GM21447 (cell line): ENCODE results near the gene LILRA1.
"Not testable (repeated sequence)": the region's sequence is repeated elsewhere in the genome, so short reads cannot be mapped to it uniquely, and the experiment has no call there.

Experiments
- ATAC-seq: cut with Tn5 transposase; IDR thresholded peaks from one replicate; pipeline ENCODE4 v1.9.1; 2021; ENCODE audit not compliant: unreplicated experiment

LILRA1 gene

DNA sequence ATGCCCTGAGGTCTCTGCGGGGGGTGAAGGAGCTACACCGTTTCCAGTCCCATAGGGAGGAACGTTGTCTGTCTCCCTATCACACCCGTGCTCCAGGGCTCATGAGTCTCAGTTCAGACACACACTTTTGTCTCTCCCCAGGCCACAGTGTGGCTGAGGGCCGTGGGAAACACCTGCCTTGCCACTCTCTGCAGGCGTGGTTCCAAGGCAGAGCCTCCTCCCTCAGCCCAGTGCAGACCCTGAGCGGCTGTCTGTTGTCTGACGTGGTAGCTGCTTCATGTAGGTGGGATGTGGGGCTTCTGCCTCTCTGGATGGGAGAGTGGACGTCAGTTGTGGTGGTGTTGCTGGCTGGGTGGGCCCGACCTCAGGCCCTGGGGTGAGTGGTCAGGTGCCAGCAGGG lies 30.8 kb downstream of the LILRA1 start:
- not testable (repeated sequence) for ATAC-seq

GRCh38 chr19:54624934-54625730 lies 31.7 kb downstream of the LILRA1 start:
- peak; percentile 48 for ATAC-seq

DNA sequence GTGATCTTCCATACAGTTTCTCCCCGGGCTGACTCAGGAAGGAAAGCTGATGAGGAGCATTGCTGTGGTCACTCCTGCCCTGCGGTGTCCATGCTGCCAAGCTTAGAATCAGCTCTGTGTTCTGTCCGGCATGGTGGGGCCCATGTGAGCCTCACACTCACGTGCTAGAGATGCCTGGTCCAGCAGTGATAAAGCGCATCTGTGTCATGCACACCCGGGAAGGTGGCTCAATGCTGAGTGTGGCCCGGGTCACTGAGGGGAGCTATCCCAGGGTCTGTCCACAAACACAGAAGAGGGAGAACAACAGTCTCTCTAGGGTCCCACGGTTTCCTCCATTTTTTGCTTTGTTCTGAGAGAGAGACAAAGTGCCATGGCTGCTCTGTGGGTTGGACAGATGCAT lies 33.3 kb downstream of the LILRA1 start:
- no peak for ATAC-seq

DNA sequence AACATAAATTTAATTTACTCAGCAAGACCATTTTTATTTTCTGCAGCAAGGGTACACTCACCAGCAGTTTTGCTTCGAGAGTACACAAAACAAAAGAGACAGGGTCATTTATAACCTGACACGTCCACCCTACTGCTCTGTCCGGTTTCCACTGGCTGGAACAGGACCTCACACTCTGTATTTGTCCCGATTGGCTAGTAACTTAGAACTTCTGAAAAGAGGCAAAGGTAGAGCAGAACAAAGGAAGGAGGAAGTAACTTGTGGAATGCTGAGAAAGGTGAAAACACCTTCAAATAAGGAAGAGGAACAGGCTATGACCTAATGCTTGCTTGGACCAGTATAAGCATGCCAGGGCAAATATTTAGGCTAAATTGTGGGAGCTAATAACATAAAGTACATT lies 34.5 kb downstream of the LILRA1 start:
- not testable (repeated sequence) for ATAC-seq

DNA sequence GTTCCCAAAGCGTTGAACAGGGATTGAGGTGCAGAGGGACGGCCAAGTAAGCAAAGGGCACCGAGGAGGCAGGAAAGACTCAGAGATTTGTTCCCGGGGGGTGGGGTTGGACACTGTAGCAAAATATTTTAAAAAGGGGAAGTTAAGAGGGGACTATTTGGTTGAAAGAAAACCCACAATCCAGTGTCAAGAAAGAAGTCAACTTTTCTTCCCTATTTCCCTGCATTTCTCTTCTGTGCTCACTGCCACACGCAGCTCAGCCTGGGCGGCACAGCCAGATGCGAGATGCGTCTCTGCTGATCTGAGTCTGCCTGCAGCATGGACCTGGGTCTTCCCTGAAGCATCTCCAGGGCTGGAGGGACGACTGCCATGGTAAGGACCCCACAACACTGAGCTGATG lies 36.8 kb downstream of the LILRA1 start, which contains the start of gene LILRB1:
LILRB1 (plus strand) TSS at position 223 of the 400 bp plus-strand sequence. CDS start 590 bp downstream, outside the sequence.
- ATAC-seq: not testable (repeated sequence)

- no peak for ATAC-seq
Measured at GRCh38 chr19:54630782-54631181, 37.4 kb downstream of the LILRA1 start.

- ATAC-seq: not testable (repeated sequence)
Measured at GRCh38 chr19:54631489-54632337, 38.3 kb downstream of the LILRA1 start.

GRCh38 chr19:54632517-54632916 lies 39.1 kb downstream of the LILRA1 start:
- ATAC-seq: not testable (repeated sequence)

- ATAC-seq: no peak
Measured at GRCh38 chr19:54633401-54633800, 40.0 kb downstream of the LILRA1 start.

- ATAC-seq: not testable (repeated sequence)
Measured at GRCh38 chr19:54636081-54636480, 42.6 kb downstream of the LILRA1 start.

DNA sequence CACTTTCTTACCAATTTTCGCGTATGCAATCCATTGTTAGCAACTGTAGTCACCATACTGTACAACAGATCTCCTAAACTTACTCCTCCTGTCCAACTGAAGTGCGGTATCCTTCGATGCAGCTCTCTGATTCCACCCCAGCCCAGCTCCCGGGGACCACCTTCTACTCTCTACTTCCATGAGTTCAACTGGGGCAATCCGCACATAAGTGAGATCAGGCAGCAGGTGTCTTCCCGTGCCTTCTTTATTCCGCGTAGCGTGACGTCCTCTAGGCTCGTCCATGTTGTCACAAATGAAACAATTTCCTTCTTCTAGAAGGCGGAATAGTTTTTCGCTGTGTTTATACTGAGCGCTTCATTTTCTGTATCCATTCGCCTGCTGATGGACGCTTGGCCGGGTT lies 45.3 kb downstream of the LILRA1 start:
- no peak for ATAC-seq

GRCh38 chr19:54642953-54643352 lies 49.5 kb downstream of the LILRA1 start:
- not testable (repeated sequence) for ATAC-seq

DNA sequence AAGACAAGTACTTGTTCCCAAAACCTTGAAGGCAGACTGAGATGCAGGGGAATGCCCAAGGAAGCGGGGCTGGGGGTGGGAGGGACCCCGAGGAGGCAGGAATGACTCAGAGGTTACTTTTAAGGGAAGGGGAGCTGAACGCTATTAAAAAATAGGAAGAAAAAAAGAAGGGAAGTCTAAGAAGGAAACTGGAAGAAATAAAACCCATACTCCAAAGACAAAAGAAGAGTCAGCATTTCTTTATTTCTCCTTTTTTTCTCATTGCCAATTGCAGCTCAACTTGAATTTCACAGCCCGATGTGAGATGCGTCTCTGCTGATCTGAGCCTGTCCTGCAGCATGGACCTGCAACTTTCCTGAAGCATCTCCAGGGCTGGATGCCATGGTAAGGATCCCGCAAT lies 50.2 kb downstream of the LILRA1 start:
- not testable (repeated sequence) for ATAC-seq

DNA sequence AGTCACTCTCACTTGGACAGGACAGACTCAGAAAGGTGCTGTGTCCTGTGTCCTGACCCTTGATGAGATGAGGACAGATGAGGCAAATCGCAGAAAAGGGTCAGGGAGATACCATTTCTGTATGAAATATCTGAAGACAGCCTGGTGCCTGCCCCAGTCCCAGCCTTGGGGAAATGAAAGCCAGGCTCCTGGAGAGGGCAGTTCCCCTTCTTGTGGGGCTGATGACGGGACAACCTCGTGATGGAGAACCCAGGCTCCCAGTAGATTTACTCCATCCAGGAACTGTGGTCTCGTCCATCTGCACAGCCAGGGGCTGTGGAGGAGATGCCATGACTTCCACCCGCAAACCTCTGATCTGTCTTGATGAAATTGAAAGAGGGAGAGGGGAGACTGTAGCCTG lies 50.6 kb downstream of the LILRA1 start:
- ATAC-seq: no peak

DNA sequence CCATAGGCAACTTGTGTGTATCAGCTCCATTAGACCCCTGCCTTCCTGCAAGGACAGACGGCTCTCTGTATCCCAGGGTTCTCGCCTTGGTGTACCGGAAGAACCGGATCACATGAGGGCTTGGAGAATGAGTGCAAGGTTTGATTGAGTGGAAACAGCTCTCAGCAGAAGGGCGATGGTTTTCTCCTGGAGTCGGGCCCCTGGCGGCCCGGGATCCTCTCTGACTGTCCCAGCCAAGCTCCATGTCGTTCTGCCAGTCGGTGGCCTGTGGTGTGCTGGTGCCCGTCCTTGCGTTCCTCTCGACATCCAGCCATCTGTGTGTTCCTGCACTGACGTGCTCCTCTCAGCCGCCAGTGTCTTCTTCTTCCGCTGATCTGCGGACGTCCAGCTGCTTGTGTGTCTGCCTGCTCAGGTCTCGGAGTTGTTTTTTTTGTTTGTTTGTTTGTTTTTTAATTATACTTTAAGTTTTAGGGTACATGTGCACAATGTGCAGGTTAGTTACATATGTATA lies 53.0 kb downstream of the LILRA1 start:
- ATAC-seq: no peak

- ATAC-seq: no peak
Measured at GRCh38 chr19:54648129-54648528, 54.7 kb downstream of the LILRA1 start.

DNA sequence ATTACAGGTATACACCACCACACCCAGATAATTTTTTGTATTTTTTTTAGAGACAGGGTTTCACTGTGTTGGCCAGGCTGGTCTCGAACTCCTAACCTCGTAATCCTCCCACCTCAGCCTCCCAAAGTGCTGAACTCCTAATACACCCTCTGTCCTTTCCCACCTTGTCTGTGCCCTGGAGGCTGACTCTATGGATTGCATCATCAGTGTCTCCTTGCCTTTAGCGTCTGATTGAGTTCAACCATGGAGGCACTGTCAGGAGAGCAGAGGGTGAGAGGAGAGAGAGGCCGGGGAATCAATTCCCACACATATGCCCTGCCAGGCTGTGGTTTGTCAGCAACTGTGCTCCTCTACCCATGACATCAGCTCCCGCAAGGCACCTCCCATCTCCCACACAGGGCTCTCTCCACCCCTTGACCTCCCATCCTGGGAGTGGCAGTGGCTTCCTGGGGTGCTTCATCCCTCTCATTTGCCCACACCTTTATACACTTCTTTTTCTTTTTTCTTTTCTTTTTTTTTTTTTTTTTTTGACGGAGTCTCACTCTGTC lies 56.8 kb downstream of the LILRA1 start:
- no peak for ATAC-seq
